HEK293 (cell line): ENCODE data around the gene PYY.

Source experiments
- CTCF ChIA-PET: fragments of 350-600 bp; formaldehyde crosslinking; extraction: SDS; loops from one replicate; lab custom pipeline; 2021; ENCODE audit warnings: antibody characterized with exemption; lab: Yijun Ruan, JAX
- POLR2A ChIA-PET: fragments of 300-600 bp; formaldehyde crosslinking; extraction: SDS; loops from one replicate; lab custom pipeline; 2020; ENCODE audit warnings: antibody characterized with exemption, inconsistent platforms; lab: Yijun Ruan, JAX
- H3K27ac ChIP-seq: fragments of 200-500 bp; sonication (Bioruptor generic); 2 replicates; pipeline ENCODE4 v1.5.1; 2014; ENCODE audit warnings: low read depth, low read length, control low read depth, inconsistent platforms; ENCODE audit errors: extremely low read depth
- H3K36me3 ChIP-seq, 2 experiments: fragments of 200-500 bp in 1 of 2; sonication (Bioruptor generic) in 1 of 2; 1 replicate in 1 of 2; 2 replicates in 1 of 2; pipeline ENCODE4 v1.5.1; 2014 to 2017; ENCODE audit warnings: inconsistent platforms in 2 of 2, low read length in 2 of 2; ENCODE audit not compliant: control insufficient read depth in 2 of 2, insufficient read depth in 1 of 2
- H3K4me1 ChIP-seq: fragments of 200-500 bp; sonication (Bioruptor generic); 2 replicates; pipeline ENCODE4 v1.5.1; 2014; ENCODE audit warnings: mild to moderate bottlenecking, low read length, inconsistent platforms; ENCODE audit not compliant: control insufficient read depth, insufficient read depth
- H3K4me3 ChIP-seq: 2 replicates; pipeline ENCODE4 v1.5.1; 2011; ENCODE audit warnings: low read depth, mild to moderate bottlenecking, control low read depth, low read length, moderate library complexity
- H3K9me3 ChIP-seq: fragments of 200-500 bp; sonication (Bioruptor generic); 2 replicates; pipeline ENCODE4 v1.5.1; 2014; ENCODE audit warnings: low read depth, low read length, inconsistent platforms; ENCODE audit not compliant: control insufficient read depth, insufficient read depth
- GLI4 ChIP-seq: fragments of 450-650 bp; formaldehyde crosslinking; IDR thresholded peaks from 2 replicates; pipeline ENCODE4 v1.5.1; 2016; ENCODE audit warnings: missing biosample characterization, missing genetic modification characterization
- KLF16 ChIP-seq: fragments of 450-650 bp; formaldehyde crosslinking; IDR thresholded peaks from 2 replicates; pipeline ENCODE4 v1.5.1; 2017; ENCODE audit warnings: missing biosample characterization, missing genetic modification characterization
- TRIM28 ChIP-seq: IDR thresholded peaks from 2 replicates; pipeline ENCODE4 v1.6.1; 2011; ENCODE audit warnings: low read length, control low read depth, borderline replicate concordance
- ZNF133 ChIP-seq: fragments of 450-650 bp; formaldehyde crosslinking; IDR thresholded peaks from 2 replicates; pipeline ENCODE4 v1.5.1; 2016; ENCODE audit warnings: missing biosample characterization, missing genetic modification characterization
- ZNF146 ChIP-seq: fragments of 450-650 bp; formaldehyde crosslinking; IDR thresholded peaks from 2 replicates; pipeline ENCODE4 v1.5.1; 2016; ENCODE audit warnings: missing biosample characterization, missing genetic modification characterization
- ZNF18 ChIP-seq: fragments of 450-650 bp; formaldehyde crosslinking; IDR thresholded peaks from 2 replicates; pipeline ENCODE4 v1.5.1; 2016; ENCODE audit warnings: missing biosample characterization, missing genetic modification characterization
- ZNF2 ChIP-seq: fragments of 450-650 bp; formaldehyde crosslinking; IDR thresholded peaks from 2 replicates; pipeline ENCODE4 v1.5.1; 2016; ENCODE audit warnings: missing biosample characterization, missing genetic modification characterization
- ZNF214 ChIP-seq: fragments of 450-650 bp; formaldehyde crosslinking; IDR thresholded peaks from 2 replicates; pipeline ENCODE4 v1.5.1; 2017; ENCODE audit warnings: missing biosample characterization, mild to moderate bottlenecking, missing genetic modification characterization, borderline replicate concordance
- ZNF404 ChIP-seq: fragments of 450-650 bp; formaldehyde crosslinking; IDR thresholded peaks from 2 replicates; pipeline ENCODE4 v1.5.1; 2017; ENCODE audit warnings: missing biosample characterization, missing genetic modification characterization
- ZNF513 ChIP-seq: fragments of 450-650 bp; IDR thresholded peaks from 2 replicates; pipeline ENCODE4 v1.5.1; 2018; ENCODE audit warnings: missing biosample characterization, missing genetic modification characterization
- ZNF514 ChIP-seq: fragments of 450-650 bp; formaldehyde crosslinking; IDR thresholded peaks from 2 replicates; pipeline ENCODE4 v1.5.1; 2016; ENCODE audit warnings: missing biosample characterization, missing genetic modification characterization
- ZNF548 ChIP-seq: fragments of 450-650 bp; formaldehyde crosslinking; IDR thresholded peaks from 2 replicates; pipeline ENCODE4 v1.5.1; 2016; ENCODE audit warnings: missing biosample characterization, missing genetic modification characterization
- ZNF560 ChIP-seq: fragments of 450-650 bp; formaldehyde crosslinking; IDR thresholded peaks from 2 replicates; pipeline ENCODE4 v1.5.1; 2017; ENCODE audit warnings: missing biosample characterization, missing genetic modification characterization, borderline replicate concordance
- ZNF624 ChIP-seq: fragments of 450-650 bp; formaldehyde crosslinking; IDR thresholded peaks from 2 replicates; pipeline ENCODE4 v1.5.1; 2017; ENCODE audit warnings: missing biosample characterization, missing genetic modification characterization
- ZNF626 ChIP-seq: fragments of 450-650 bp; sonication (Bioruptor Pico); formaldehyde crosslinking; IDR thresholded peaks from 2 replicates; pipeline ENCODE4 v1.5.1; 2018; ENCODE audit warnings: missing biosample characterization, missing genetic modification characterization, inconsistent platforms
- ZNF701 ChIP-seq: fragments of 450-650 bp; formaldehyde crosslinking; IDR thresholded peaks from 2 replicates; pipeline ENCODE4 v1.5.1; 2016; ENCODE audit warnings: missing biosample characterization, missing genetic modification characterization
- ZNF785 ChIP-seq: fragments of 450-650 bp; formaldehyde crosslinking; IDR thresholded peaks from 2 replicates; pipeline ENCODE4 v1.5.1; 2016; ENCODE audit warnings: missing biosample characterization, missing genetic modification characterization
- ZSCAN30 ChIP-seq: fragments of 450-650 bp; IDR thresholded peaks from 2 replicates; pipeline ENCODE4 v1.5.1; 2018; ENCODE audit warnings: missing biosample characterization, mild to moderate bottlenecking, missing genetic modification characterization, moderate library complexity
- TF ChIP-seq, protein P1 (sequence below): fragments of 450-650 bp; formaldehyde crosslinking; IDR thresholded peaks from 2 replicates; pipeline ENCODE4 v1.5.1; 2016; ENCODE audit warnings: missing biosample characterization, missing genetic modification characterization
- TF ChIP-seq, protein P2 (sequence below): IDR thresholded peaks from 2 replicates; pipeline ENCODE4 v1.6.1; 2011; ENCODE audit warnings: mild to moderate bottlenecking, low read depth, low read length, borderline replicate concordance
- TF ChIP-seq, protein P3 (sequence below): fragments of 450-650 bp; formaldehyde crosslinking; IDR thresholded peaks from 2 replicates; pipeline ENCODE4 v1.5.1; 2016; ENCODE audit warnings: missing biosample characterization, missing genetic modification characterization
- TF ChIP-seq, protein P4 (sequence below): fragments of 450-650 bp; formaldehyde crosslinking; IDR thresholded peaks from 2 replicates; pipeline ENCODE4 v1.5.1; 2016; ENCODE audit warnings: missing biosample characterization, missing genetic modification characterization
- TF ChIP-seq, protein P5 (sequence below): fragments of 450-650 bp; formaldehyde crosslinking; IDR thresholded peaks from 2 replicates; pipeline ENCODE4; 2016; ENCODE audit warnings: missing biosample characterization, missing genetic modification characterization
- TF ChIP-seq, protein P6 (sequence below): fragments of 450-650 bp; formaldehyde crosslinking; IDR thresholded peaks from 2 replicates; pipeline ENCODE4 v1.5.1; 2017; ENCODE audit warnings: missing biosample characterization, missing genetic modification characterization

PYY gene

DNA sequence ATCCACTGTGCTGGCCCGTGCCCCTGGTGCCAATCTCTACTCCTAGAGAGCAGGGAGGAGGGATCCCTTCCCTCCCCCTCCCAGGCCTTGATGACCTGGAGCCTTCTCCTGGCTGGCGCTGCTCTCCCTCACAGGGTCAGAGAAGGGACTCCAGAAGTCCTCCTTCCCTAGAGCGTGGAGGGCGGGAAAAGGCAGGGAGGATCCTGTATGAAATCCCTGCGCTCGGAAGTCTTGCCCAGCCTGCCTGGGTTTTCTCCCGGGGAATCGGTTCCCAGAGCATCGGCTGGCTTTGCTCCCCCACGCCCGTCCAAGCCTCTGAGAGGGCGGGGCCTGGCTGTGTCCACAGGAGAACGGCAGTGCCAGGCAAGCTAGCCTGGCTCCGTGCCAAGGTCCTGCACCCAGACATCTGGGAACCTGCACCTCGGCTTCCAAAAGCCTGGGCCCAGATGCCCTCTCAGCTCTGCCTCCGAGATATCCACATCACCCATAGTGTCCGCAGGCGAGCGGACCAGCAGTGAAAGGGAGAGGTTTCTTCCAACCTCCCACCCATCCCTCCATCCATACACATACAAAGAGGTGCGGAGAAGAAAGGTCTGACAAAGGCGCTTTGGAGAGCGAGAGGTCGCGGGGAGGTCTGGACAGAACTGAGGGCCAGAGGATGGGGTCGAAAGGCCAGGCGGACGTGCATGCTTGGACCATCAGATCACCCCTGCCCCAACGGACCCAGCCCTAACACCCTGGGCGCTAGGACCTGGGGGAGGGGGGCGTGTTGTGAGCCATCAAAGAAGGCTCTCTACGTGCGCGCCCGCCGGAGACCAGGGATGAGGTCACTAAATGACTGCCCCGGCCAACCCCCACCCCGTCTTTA, 47.5 kb downstream of the PYY start:
- H3K27ac ChIP-seq, result no peak overlapping the region
- no peaks in the 10 kb centered on the region for H3K36me3 ChIP-seq
- no peaks in the 10 kb centered on the region for H3K9me3 ChIP-seq
- peak overlapping the region; percentile 47 for H3K4me3 ChIP-seq
- ChIA-PET CTCF (interaction anchor here (0.7 to 4.4 kb wide), 7 partner anchors 11 to 60 kb away, joined by 3 to 22 read pairs (median 5); no protein-coding TSS in a partner anchor), POLR2A (interaction anchor here (0.5 to 0.6 kb wide), 2 partner anchors 13 to 258 kb away, joined by 3 to 6 read pairs; no protein-coding TSS in a partner anchor)
- peaks cover 14% of the 10 kb centered on the region; the same call in 1 of the 2 replicates for H3K4me1 ChIP-seq
- TF ChIP-seq KLF16 (tag by site-specific recombination) (peak; percentile 98), ZNF513 (tag by site-specific recombination) (no peak), ZNF624 (tag by site-specific recombination) (no peak), ZNF146 (tag by site-specific recombination) (no peak), ZNF133 (tag by site-specific recombination) (no peak), ZNF785 (no peak), ZNF18 (tag by site-specific recombination) (no peak), ZNF548 (tag by site-specific recombination) (no peak), GLI4 (tag by site-specific recombination) (no peak), ZNF701 (no peak), ZNF626 (tag by site-specific recombination) (no peak), ZSCAN30 (tag by site-specific recombination) (no peak), ZNF514 (no peak), ZNF404 (tag by site-specific recombination) (no peak), TRIM28 (no peak), ZNF214 (no peak), ZNF560 (tag by site-specific recombination) (no peak), ZNF2 (tag by site-specific recombination) (no peak)
- TF ChIP-seq, protein P1, sequence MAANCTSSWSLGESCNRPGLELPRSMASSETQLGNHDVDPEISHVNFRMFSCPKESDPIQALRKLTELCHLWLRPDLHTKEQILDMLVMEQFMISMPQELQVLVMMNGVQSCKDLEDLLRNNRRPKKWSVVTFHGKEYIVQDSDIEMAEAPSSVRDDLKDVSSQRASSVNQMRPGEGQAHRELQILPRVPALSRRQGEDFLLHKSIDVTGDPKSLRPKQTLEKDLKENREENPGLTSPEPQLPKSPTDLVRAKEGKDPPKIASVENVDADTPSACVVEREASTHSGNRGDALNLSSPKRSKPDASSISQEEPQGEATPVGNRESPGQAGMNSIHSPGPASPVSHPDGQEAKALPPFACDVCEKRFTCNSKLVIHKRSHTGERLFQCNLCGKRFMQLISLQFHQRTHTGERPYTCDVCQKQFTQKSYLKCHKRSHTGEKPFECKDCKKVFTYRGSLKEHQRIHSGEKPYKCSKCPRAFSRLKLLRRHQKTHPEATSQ (tag by site-specific recombination), result no peak
- TF ChIP-seq, protein P2, sequence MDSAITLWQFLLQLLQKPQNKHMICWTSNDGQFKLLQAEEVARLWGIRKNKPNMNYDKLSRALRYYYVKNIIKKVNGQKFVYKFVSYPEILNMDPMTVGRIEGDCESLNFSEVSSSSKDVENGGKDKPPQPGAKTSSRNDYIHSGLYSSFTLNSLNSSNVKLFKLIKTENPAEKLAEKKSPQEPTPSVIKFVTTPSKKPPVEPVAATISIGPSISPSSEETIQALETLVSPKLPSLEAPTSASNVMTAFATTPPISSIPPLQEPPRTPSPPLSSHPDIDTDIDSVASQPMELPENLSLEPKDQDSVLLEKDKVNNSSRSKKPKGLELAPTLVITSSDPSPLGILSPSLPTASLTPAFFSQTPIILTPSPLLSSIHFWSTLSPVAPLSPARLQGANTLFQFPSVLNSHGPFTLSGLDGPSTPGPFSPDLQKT, result no peak
- TF ChIP-seq, protein P3, sequence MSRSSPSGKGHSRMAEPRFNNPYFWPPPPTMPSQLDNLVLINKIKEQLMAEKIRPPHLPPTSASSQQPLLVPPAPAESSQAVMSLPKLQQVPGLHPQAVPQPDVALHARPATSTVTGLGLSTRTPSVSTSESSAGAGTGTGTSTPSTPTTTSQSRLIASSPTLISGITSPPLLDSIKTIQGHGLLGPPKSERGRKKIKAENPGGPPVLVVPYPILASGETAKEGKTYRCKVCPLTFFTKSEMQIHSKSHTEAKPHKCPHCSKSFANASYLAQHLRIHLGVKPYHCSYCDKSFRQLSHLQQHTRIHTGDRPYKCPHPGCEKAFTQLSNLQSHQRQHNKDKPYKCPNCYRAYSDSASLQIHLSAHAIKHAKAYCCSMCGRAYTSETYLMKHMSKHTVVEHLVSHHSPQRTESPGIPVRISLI (tag by site-specific recombination), result no peak
- TF ChIP-seq, protein P4, sequence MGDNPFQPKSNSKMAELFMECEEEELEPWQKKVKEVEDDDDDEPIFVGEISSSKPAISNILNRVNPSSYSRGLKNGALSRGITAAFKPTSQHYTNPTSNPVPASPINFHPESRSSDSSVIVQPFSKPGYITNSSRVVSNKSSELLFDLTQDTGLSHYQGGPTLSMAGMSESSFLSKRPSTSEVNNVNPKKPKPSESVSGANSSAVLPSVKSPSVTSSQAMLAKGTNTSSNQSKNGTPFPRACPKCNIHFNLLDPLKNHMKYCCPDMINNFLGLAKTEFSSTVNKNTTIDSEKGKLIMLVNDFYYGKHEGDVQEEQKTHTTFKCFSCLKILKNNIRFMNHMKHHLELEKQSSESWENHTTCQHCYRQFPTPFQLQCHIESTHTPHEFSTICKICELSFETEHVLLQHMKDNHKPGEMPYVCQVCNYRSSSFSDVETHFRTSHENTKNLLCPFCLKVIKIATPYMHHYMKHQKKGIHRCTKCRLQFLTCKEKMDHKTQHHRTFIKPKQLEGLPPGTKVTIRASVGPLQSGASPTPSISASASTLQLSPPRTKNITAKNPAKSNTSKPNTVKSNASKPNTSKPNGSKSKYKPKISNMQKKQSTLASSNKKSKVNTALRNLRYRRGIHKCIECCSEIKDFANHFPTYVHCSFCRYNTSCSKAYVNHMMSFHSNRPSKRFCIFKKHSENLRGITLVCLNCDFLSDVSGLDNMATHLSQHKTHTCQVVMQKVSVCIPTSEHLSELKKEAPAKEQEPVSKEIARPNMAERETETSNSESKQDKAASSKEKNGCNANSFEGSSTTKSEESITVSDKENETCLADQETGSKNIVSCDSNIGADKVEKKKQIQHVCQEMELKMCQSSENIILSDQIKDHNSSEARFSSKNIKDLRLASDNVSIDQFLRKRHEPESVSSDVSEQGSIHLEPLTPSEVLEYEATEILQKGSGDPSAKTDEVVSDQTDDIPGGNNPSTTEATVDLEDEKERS (tag by site-specific recombination), result no peak
- TF ChIP-seq, protein P5, sequence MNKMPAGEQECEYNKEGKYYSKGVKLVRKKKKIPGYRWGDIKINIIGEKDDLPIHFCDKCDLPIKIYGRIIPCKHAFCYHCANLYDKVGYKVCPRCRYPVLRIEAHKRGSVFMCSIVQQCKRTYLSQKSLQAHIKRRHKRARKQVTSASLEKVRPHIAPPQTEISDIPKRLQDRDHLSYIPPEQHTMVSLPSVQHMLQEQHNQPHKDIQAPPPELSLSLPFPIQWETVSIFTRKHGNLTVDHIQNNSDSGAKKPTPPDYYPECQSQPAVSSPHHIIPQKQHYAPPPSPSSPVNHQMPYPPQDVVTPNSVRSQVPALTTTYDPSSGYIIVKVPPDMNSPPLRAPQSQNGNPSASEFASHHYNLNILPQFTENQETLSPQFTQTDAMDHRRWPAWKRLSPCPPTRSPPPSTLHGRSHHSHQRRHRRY (tag by site-specific recombination), result no peak
- TF ChIP-seq, protein P6, sequence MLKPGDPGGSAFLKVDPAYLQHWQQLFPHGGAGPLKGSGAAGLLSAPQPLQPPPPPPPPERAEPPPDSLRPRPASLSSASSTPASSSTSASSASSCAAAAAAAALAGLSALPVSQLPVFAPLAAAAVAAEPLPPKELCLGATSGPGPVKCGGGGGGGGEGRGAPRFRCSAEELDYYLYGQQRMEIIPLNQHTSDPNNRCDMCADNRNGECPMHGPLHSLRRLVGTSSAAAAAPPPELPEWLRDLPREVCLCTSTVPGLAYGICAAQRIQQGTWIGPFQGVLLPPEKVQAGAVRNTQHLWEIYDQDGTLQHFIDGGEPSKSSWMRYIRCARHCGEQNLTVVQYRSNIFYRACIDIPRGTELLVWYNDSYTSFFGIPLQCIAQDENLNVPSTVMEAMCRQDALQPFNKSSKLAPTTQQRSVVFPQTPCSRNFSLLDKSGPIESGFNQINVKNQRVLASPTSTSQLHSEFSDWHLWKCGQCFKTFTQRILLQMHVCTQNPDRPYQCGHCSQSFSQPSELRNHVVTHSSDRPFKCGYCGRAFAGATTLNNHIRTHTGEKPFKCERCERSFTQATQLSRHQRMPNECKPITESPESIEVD (tag by site-specific recombination), result no peak
